Liver (tissue), 3 donors: ENCODE results near the gene ANAPC4.

Experiments
- EGR1 ChIP-seq, 2 donors: IDR thresholded peaks; 2 replicates each; pipeline ENCODE4 v1.6.1; 2016 to 2018; ENCODE audit warnings: antibody characterized with exemption in 2 of 2, low read depth in 2 of 2
- RAD21 ChIP-seq, 2 donors: IDR thresholded peaks; 2 replicates each; pipeline ENCODE4 v1.6.1; 2016; ENCODE audit warnings: antibody characterized with exemption in 2 of 2, mild to moderate bottlenecking in 2 of 2
- SP1 ChIP-seq: IDR thresholded peaks from 2 replicates; pipeline ENCODE4 v1.6.1; 2018; ENCODE audit warnings: antibody characterized with exemption, mild to moderate bottlenecking
- TAF1 ChIP-seq: conservative IDR thresholded peaks from 2 replicates; pipeline ENCODE4 v1.6.1; 2016; ENCODE audit warnings: antibody characterized with exemption, mild to moderate bottlenecking
- TF ChIP-seq, protein P1 (sequence below): fragments of 150-350 bp; IDR thresholded peaks from 2 replicates; pipeline ENCODE4 v1.5.1; 2017; ENCODE audit warnings: improper control_type of control experiment, low read depth, low read length; ENCODE audit not compliant: missing input control
- TF ChIP-seq, protein P2 (sequence below): IDR thresholded peaks from 2 replicates; pipeline ENCODE4 v1.6.1; 2016; ENCODE audit warnings: antibody characterized with exemption
- donor health status: healthy.
- donor health status: healthy.

DNA sequence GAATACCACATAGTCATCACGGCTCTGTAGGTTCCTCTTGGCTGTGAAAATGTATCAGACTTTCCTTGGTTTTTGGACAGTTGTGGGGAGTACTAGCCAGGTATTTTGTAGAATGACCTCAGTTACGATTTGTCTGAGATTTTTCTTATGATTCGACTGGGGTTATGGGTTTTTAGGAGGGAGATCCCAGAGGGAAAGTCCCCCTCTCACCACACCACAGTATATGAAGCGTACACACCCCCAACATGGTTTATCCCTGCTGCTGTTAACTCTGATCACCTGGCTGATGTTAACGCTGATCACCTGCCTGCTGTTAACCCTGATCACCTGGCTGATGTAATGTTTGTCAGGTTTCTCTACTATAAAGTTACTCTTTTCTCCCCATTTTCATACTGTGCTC, 72.6 kb downstream of the ANAPC4 start:
- TF ChIP-seq, protein P1, sequence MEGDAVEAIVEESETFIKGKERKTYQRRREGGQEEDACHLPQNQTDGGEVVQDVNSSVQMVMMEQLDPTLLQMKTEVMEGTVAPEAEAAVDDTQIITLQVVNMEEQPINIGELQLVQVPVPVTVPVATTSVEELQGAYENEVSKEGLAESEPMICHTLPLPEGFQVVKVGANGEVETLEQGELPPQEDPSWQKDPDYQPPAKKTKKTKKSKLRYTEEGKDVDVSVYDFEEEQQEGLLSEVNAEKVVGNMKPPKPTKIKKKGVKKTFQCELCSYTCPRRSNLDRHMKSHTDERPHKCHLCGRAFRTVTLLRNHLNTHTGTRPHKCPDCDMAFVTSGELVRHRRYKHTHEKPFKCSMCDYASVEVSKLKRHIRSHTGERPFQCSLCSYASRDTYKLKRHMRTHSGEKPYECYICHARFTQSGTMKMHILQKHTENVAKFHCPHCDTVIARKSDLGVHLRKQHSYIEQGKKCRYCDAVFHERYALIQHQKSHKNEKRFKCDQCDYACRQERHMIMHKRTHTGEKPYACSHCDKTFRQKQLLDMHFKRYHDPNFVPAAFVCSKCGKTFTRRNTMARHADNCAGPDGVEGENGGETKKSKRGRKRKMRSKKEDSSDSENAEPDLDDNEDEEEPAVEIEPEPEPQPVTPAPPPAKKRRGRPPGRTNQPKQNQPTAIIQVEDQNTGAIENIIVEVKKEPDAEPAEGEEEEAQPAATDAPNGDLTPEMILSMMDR = no peak
- TF ChIP-seq EGR1 (IDR thresholded peaks at IDR 0.05; ENCODE audit: low read depth in 2 of 2) (no peak), TAF1 (no peak), SP1 (no peak), RAD21 (IDR thresholded peaks at IDR 0.05) (no peak)
- TF ChIP-seq, protein P2, sequence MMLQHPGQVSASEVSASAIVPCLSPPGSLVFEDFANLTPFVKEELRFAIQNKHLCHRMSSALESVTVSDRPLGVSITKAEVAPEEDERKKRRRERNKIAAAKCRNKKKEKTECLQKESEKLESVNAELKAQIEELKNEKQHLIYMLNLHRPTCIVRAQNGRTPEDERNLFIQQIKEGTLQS = no peak
